ENCODE results near the gene RTN1.

Gene RTN1

DNA sequence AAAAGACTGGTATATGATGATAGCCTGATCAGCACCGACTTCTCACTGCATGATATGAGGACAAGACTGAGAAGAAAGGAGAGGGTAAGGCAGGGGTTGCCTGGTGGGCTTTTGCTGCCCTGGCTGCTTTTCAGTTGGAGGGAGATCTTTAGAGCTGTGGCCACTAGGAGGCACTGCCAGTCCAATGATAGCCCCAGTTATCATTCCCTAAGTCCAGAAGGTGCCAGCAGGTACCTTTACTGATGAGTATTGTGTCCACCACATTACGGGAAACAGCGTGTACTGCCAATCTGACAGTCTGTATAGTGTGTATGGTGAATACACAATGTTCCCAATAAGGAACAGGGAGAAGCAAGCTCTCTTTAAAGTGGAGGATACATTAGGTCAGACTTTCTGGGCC, 238.2 kb downstream of the RTN1 start:
- Histone ChIP-seq H3K79me2 (ENCODE audit: control insufficient read depth, low read length) (no peaks in the 10 kb centered on the region), H3K4me1 (ENCODE audit: control insufficient read depth, low read length) (no peaks in the 10 kb centered on the region), H3K27me3 (ENCODE audit: control insufficient read depth, low read length) (peaks cover 8% of the 10 kb centered on the region; the same call in 1 of the 2 replicates), H3F3A (ENCODE audit: control insufficient read depth, insufficient read depth) (no peaks in the 10 kb centered on the region), H3K9me2 (replicated peaks; ENCODE audit: control insufficient read depth, low read length) (no peaks in the 10 kb centered on the region), H3K9me3 (ENCODE audit: control insufficient read depth, insufficient read depth, low read length) (no peaks in the 10 kb centered on the region), H3K27ac (ENCODE audit: low read depth, low read length) (no peak overlapping the region), H3K36me3 (ENCODE audit: control insufficient read depth, low read length) (no peaks in the 10 kb centered on the region), H4K20me1 (ENCODE audit: control insufficient read depth, insufficient read depth, low read depth, low read length) (no peaks in the 10 kb centered on the region), H3K4me3 (ENCODE audit: low read length) (no peak overlapping the region), H3K4me2 (ENCODE audit: low read length) (no peak overlapping the region)
- TF ChIP-seq EZH2phosphoT487 (IDR thresholded peaks at IDR 0.05; ENCODE audit: borderline replicate concordance, low read length) (no peak), CTCF (IDR thresholded peaks at IDR 0.05; ENCODE audit: low read depth, low read length, poor library complexity, severe bottlenecking) (peak; percentile 62)

DNA sequence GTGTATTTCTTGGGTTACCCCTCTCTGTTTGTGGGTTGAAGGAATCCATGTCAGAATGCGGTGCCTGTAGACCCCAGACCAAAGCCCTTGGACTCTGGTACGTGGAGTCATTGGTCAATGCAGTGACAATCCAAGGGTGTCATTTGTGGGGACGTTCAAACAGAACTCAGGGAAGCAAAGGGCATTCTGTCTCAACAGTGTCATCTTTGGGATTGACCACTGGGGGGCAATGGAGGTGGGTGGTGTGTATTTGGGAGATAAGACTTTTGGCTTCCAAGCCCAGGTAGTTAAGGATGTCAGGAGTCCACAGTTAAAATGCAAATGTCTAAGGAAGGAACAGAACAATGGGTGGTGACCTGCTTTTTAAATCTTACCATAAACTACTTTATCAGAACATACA, 239.3 kb downstream of the RTN1 start:
- H3K27ac ChIP-seq (ENCODE audit: low read depth, low read length), result no peak overlapping the region
- no peaks in the 10 kb centered on the region for H3K79me2 ChIP-seq (ENCODE audit: control insufficient read depth, low read length)
- TF ChIP-seq EZH2phosphoT487 (IDR thresholded peaks at IDR 0.05; ENCODE audit: borderline replicate concordance, low read length) (no peak), CTCF (IDR thresholded peaks at IDR 0.05; ENCODE audit: low read depth, low read length, poor library complexity, severe bottlenecking) (peak; percentile 31)
- no peaks in the 10 kb centered on the region for H3K9me3 ChIP-seq (ENCODE audit: control insufficient read depth, insufficient read depth, low read length)
- no peak overlapping the region for H3K4me2 ChIP-seq (ENCODE audit: low read length)
- no peaks in the 10 kb centered on the region for H4K20me1 ChIP-seq (ENCODE audit: control insufficient read depth, insufficient read depth, low read depth, low read length)
- H3K9me2 ChIP-seq (replicated peaks; ENCODE audit: control insufficient read depth, low read length), result no peaks in the 10 kb centered on the region
- peaks cover 11% of the 10 kb centered on the region; the same call in 1 of the 2 replicates for H3K27me3 ChIP-seq (ENCODE audit: control insufficient read depth, low read length)
- H3F3A ChIP-seq (ENCODE audit: control insufficient read depth, insufficient read depth), result no peaks in the 10 kb centered on the region
- no peaks in the 10 kb centered on the region for H3K36me3 ChIP-seq (ENCODE audit: control insufficient read depth, low read length)
- H3K4me1 ChIP-seq (ENCODE audit: control insufficient read depth, low read length), result no peaks in the 10 kb centered on the region
- no peak overlapping the region for H3K4me3 ChIP-seq (ENCODE audit: low read length)

DNA sequence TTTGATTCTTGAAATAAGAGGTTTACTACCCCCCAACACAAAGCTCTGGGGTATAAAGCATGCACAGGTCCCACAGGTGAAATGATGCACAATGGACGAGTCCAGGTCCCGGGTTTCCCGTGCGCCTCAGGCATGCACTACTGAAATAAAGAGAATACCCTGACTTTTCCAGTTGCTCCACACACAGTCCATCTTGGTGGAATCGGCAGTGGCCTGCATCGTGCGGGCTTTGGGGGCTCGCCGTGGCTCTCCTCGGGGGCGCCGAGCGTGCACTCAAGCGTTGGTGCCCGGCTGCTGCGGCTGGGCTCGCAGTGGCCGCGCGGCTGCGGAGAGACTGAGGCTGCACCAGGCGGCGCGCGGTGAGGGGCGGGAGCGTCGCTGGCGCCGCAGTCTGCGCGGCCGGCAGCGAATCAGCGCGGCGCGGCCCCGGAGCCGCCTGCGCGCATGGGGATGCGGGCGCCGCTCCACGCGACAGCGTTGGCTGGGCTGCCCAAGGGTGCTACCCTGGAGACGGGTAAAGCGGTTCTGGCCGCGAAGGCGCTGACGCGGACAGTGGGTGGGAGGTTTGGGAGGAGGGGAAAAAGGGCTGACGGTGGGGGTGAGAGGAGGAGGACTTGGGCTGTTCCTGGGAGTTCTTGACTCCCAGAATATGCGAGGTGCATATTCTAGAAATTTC, 240.2 kb downstream of the RTN1 start:
- Histone ChIP-seq H3F3A (ENCODE audit: control insufficient read depth, insufficient read depth) (no peaks in the 10 kb centered on the region), H3K36me3 (ENCODE audit: control insufficient read depth, low read length) (no peaks in the 10 kb centered on the region), H3K27ac (ENCODE audit: low read depth, low read length) (no peak overlapping the region), H4K20me1 (ENCODE audit: control insufficient read depth, insufficient read depth, low read depth, low read length) (no peaks in the 10 kb centered on the region), H3K79me2 (ENCODE audit: control insufficient read depth, low read length) (no peaks in the 10 kb centered on the region), H3K9me2 (replicated peaks; ENCODE audit: control insufficient read depth, low read length) (no peaks in the 10 kb centered on the region), H3K27me3 (ENCODE audit: control insufficient read depth, low read length) (peaks cover 11% of the 10 kb centered on the region; the same call in 1 of the 2 replicates), H3K9me3 (ENCODE audit: control insufficient read depth, insufficient read depth, low read length) (no peaks in the 10 kb centered on the region), H3K4me3 (ENCODE audit: low read length) (no peak overlapping the region), H3K4me2 (ENCODE audit: low read length) (no peak overlapping the region), H3K4me1 (ENCODE audit: control insufficient read depth, low read length) (no peaks in the 10 kb centered on the region)
- no peak for TF ChIP-seq EZH2phosphoT487 (IDR thresholded peaks at IDR 0.05; ENCODE audit: borderline replicate concordance, low read length)
- no peak for TF ChIP-seq CTCF (IDR thresholded peaks at IDR 0.05; ENCODE audit: low read depth, low read length, poor library complexity, severe bottlenecking)
